ENCODE measurements around the gene AASDH.

The AASDH gene

GRCh38 chr4:56298236-56298635 is 89.1 kb downstream of the AASDH start:
- no peak for TF ChIP-seq MAX (IDR thresholded peaks at IDR 0.05; ENCODE audit: low read depth, low read length)
- TF ChIP-seq POLR2A (IDR thresholded peaks at IDR 0.05; ENCODE audit: extremely low read depth, insufficient read length): no peak
- TF ChIP-seq MYC (IDR thresholded peaks at IDR 0.05; ENCODE audit: low read depth, low read length): no peak
- no peak for TF ChIP-seq CTCF (IDR thresholded peaks at IDR 0.05; ENCODE audit: low read depth, low read length)
- no peak overlapping the region for H3K4me3 ChIP-seq (ENCODE audit: low read depth, low read length)
- DNase-seq (ENCODE audit: low read depth): no peak

- DNase-seq (ENCODE audit: low read depth): no peak
- TF ChIP-seq CTCF (IDR thresholded peaks at IDR 0.05; ENCODE audit: low read depth, low read length) (no peak), POLR2A (IDR thresholded peaks at IDR 0.05; ENCODE audit: extremely low read depth, insufficient read length) (no peak), MYC (IDR thresholded peaks at IDR 0.05; ENCODE audit: low read depth, low read length) (no peak), MAX (IDR thresholded peaks at IDR 0.05; ENCODE audit: low read depth, low read length) (no peak)
- H3K4me3 ChIP-seq (ENCODE audit: low read depth, low read length): no peak overlapping the region
Observed at GRCh38 chr4:56297776-56298175, 89.5 kb downstream of the AASDH start.

GRCh38 chr4:56296526-56296925 is 90.8 kb downstream of the AASDH start:
- TF ChIP-seq CTCF (IDR thresholded peaks at IDR 0.05; ENCODE audit: low read depth, low read length) (no peak), POLR2A (IDR thresholded peaks at IDR 0.05; ENCODE audit: extremely low read depth, insufficient read length) (no peak), MAX (IDR thresholded peaks at IDR 0.05; ENCODE audit: low read depth, low read length) (no peak), MYC (IDR thresholded peaks at IDR 0.05; ENCODE audit: low read depth, low read length) (no peak)
- DNase-seq (ENCODE audit: low read depth): peak; percentile 10
- H3K4me3 ChIP-seq (ENCODE audit: low read depth, low read length): no peak overlapping the region

- H3K4me3 ChIP-seq (ENCODE audit: low read depth, low read length): no peak overlapping the region
- no peak for DNase-seq (ENCODE audit: low read depth)
- TF ChIP-seq POLR2A (IDR thresholded peaks at IDR 0.05; ENCODE audit: extremely low read depth, insufficient read length) (no peak), MAX (IDR thresholded peaks at IDR 0.05; ENCODE audit: low read depth, low read length) (no peak), MYC (IDR thresholded peaks at IDR 0.05; ENCODE audit: low read depth, low read length) (no peak), CTCF (IDR thresholded peaks at IDR 0.05; ENCODE audit: low read depth, low read length) (no peak)
Observed at GRCh38 chr4:56293121-56293520, 94.2 kb downstream of the AASDH start.

- no peak for DNase-seq (ENCODE audit: low read depth)
- H3K4me3 ChIP-seq (ENCODE audit: low read depth, low read length): no peak overlapping the region
Observed at GRCh38 chr4:56289934-56290333, 97.4 kb downstream of the AASDH start.

More at GRCh38 chr4:56289934-56290333, 97.4 kb downstream of the AASDH start:
- TF ChIP-seq MYC (IDR thresholded peaks at IDR 0.05; ENCODE audit: low read depth, low read length) (no peak), MAX (IDR thresholded peaks at IDR 0.05; ENCODE audit: low read depth, low read length) (no peak), CTCF (IDR thresholded peaks at IDR 0.05; ENCODE audit: low read depth, low read length) (no peak), POLR2A (IDR thresholded peaks at IDR 0.05; ENCODE audit: extremely low read depth, insufficient read length) (no peak)
